ENCODE data around the gene SFXN2. TPM values are rescaled to one million over a fixed set of nuclear protein-coding genes. Genes with fewer than 3 reads are reported as not detected.
"Not testable (repeated sequence)": the region's sequence is repeated elsewhere in the genome, so short reads cannot be mapped to it uniquely, and the experiment has no call there.

Gene SFXN2
- total RNA-seq, 1 donor from 2014 or later: 9.4 TPM

DNA sequence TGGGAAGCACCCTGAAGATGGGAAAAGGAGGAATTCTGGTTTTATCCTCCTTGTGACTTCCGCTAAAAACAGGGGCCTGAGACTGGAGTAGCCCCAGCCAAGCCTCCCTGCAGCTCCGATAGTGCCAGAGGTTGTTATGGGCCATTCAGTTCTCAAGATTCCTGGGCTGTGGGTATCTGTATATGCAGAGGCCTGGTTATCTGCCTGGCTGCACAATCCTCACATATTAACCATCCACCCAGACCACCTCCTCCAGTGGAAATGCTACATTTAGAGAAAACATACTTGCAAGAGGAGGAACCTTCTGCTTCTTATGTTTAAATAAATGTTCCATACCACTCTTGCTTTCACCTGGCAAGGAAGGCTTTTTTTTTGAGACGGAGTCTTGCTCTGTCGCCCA is 34.8 kb upstream of the SFXN2 start:
- no peak for DNase-seq (ENCODE audit: low spot score)

DNA sequence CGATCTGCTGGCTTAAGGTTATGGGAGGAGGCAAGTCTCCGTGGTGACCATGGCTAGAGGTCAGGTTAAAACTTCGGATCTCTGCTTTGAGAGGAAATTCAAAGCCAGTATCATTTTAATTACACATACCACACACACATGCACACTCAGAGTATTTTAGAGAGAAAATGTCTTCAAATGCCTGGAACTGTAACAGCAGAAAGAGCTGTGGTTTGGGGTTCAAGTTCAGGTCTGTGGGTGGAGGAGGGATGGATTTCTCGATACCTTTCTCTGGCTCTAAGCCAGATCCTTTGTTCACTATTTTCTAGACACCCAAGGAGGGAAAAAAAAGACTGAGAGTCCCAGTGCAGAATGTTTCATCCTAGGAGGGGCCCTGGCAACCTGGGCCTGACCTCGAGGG is 32.7 kb upstream of the SFXN2 start:
- no peak for DNase-seq (ENCODE audit: low spot score)

DNA sequence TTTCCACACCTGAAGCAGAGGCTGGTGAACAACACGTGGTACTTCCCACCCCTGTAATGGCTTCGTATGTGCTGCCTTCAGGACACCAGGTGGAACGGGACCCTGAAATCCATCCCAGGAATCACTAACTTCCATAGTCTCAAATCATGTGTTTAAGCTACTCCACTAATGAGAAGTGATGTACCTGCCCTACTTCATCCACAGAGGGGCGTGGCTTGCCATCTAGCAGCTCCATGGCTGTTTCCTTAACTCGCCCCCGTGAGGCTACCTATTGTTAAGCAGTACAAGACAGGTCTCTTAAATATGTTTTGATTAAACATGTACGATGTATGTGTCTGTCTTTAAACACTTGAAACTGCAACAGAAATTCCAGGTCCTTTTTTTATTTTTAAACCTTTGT is 32.0 kb upstream of the SFXN2 start:
- no peak for DNase-seq (ENCODE audit: low spot score)

DNA sequence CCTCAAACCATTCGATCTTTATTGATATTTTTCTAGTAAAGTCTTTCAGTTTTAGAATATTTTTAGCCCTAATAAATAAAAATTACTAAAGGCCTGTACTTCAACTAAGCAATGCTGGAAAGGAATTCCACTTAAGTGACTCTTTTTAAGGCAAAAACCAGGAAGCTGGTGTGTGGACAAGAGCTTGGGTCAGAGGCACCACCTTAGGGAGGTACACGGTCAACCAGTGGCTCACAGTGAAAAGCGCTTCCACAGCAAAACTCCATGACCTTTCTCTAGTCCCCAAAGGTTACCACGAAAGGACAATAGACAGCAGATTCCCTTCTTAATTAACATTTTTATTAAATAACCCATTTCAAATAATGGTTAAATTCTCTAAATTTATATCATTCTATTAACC is 31.5 kb upstream of the SFXN2 start:
- DNase-seq (ENCODE audit: low spot score): no peak

DNA sequence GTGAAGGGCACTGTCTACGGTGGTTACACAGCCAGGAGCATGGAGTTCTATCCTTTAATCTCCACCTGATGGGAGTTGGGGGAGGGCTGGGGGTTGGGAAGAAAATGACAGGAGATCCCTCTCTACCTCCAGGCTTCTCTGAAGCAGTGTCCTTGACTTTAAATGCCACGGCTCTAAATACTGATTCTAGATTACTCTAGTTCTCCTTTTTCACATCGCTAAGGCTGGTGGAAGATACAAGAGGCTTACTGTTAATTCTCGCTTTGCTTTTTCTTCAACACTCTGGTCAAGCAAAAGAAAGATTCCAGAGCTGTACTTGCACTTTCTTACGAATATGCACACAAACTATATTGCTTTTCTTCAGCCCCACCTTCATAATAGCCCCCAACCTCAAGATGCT is 30.7 kb upstream of the SFXN2 start:
- no peak for DNase-seq (ENCODE audit: low spot score)

DNA sequence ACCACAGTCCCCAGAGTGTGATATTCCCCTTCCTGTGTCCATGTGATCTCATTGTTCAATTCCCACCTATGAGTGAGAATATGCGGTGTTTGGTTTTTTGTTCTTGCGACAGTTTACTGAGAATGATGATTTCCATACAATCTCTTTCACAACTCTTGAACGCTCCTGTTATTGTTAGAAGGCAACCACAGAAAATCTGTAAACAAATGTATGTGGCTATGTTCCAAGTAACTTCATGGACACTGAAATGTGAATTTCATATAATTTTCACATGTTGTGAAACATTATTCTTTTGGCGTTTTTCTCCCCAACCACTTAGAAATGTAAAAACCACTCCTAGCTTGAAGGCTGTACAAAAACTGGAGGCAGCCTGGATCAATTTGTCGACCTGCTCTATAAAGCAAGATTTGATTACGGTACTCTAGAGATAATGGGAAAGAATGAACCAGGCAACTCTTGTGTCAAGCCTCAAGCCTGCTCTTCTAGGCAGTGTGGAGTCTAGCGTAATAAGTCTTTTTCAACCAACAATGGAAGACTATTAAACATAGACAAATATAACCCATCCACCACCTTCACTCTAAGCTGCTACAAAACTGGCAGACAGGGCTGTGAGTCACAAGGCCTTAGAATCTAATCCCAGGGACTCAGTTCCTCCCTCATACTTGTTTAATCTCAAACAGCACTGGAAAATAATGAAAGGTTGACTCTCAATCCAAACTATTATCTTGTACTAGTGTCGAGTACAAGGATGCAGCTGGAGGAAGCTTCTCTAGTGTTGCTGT is 23.0 kb upstream of the SFXN2 start:
- peak; percentile 82 for DNase-seq (ENCODE audit: low spot score)

DNA sequence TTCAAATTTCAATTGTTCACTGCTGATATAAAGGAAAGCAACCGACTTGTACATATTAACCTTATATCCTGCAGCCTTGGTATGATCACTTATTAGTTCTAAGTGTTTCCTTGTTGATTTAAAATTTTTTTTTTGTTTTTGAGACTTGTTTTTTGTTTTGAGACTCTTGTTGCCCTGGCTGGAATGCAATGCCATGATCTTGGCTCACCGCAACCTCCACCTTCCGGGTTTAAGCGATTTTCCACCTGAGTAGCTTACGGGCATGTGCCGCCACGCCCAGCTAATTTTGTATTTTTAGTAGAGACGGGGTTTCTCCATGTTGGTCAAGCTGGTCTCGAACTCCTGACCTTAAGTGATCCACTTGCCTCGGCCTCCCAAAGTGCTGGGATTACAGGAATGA is 19.0 kb upstream of the SFXN2 start:
- DNase-seq (ENCODE audit: low spot score): not testable (repeated sequence)

DNA sequence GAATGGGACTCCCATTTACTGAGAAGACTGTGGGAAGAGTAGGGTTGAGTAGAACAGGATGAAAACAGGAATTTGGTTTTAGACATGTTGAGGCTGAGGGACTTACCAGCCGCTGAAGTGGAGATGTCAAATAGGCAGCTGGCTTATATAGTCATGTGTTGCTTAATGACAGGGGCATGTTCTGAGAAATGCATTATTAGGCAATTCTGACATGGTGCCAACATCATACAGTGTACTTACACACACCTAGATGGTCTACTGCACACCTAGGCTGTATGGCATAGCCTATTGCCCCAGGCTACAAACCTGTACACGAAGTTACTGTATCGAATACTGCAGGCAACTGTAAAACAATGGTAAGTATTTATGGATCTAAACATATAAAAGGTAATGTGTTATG is 17.7 kb upstream of the SFXN2 start:
- DNase-seq (ENCODE audit: low spot score): no peak

DNA sequence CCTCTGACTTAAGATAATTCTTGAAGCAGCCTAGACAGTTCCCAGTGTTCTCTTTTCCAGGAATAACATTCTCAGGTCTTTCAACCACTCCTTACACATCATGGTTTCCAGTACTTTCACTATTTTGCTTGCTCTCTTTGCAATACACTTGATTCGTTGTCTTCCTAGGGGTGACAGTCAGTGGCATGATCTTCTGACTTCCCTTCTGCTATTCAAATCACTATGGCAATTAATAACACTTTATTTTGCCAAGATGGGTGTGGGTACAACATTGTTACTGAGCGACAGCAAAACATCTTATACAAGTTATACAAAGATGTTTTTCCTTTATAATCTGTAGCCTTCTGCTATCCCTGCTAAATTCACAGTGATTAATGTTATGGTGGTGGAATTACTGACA is 15.5 kb upstream of the SFXN2 start:
- DNase-seq (ENCODE audit: low spot score): no peak

DNA sequence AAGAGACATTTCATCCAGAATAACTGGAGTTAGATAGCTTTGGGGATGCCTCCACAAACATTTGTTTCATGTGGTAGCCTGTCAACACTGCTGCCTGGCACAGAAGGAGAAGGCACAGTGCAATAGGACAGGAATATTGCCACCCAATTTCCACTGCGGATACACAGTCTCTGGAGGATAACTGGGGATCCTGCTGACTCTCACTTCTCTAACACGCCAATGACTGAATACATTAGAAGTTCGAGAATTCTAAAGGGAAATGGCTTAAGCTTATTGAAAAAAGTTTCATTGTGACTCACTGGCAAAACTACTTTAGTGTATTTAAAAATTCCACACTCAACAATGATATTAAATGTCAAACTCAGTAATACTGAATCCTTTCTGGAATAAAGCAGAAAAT is 13.2 kb upstream of the SFXN2 start:
- no peak for DNase-seq (ENCODE audit: low spot score)

DNA sequence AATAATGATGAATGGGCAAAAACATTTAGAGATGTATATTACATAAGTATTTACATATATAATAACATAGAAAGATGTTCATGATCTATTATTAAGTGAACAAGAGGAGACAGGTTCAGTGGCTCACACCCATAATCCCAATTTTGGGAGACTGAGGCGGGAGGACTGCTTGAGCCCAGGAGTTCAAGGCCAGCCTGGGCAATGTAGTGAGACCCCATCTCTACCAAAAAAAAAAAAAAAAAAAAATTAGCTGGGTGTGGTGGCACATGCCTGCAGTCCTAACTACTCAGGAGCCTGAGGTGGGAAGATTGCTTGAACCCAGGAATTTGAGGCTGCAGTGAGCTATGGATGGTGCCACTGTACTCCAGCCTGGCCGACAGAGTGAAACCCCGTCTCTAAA is 12.6 kb upstream of the SFXN2 start:
- no peak for DNase-seq (ENCODE audit: low spot score)

DNA sequence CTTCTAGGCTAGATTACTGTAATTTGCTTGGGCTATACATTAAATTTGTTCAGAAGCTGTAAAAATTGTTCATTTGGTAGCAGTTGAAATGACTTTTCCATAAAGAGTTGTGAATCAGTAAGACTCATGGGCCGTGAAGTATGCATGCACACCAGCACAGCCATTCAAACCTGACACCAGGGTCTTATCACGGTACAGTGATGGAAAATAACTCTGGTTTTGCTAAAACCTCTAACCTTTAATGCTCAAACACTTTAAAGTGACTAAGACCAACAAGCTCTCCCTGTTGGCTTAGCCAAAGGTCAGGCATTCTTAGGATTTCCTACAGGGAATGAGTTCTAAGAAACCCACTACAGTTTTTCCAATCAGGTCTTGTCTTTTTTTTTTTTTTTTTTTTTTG is 11.7 kb upstream of the SFXN2 start:
- no peak for DNase-seq (ENCODE audit: low spot score)

DNA sequence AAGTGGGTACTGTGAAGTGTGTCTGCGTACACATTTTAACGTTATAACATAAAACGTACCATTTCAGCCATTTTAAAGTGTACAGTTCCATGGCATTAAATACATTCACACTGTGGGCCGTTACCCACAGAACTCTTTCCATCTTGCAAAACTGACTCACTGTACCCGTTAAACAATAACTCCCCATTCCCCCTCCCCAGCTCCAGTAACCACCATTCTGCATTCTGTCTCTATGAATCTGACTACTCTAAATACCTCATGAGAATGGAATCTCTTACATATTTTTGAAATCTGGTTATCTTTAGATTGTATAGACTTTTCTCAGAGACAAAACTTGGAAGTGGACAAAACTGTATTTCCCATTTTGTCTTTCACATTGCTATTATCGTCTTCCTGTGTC is 9.5 kb upstream of the SFXN2 start:
- DNase-seq (ENCODE audit: low spot score): no peak

DNA sequence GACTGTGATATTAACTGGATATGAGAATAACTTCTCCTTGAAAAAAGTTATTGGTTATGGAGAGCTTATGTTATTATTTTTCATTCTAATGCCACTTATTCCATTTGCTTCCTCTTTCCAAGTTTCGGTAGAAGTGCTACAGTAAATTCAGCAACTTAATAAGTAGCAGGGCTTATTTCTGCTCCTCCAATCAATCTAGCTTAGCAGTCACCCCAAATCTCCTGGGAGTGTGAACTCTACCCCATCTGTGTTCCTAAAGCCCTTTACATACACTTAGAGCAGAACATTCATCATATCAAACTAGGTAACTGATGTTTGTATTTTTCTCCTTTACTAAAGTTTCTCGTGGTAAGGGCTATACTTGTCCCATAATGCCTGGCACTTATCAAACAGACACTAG is 8.9 kb upstream of the SFXN2 start:
- no peak for DNase-seq (ENCODE audit: low spot score)

DNA sequence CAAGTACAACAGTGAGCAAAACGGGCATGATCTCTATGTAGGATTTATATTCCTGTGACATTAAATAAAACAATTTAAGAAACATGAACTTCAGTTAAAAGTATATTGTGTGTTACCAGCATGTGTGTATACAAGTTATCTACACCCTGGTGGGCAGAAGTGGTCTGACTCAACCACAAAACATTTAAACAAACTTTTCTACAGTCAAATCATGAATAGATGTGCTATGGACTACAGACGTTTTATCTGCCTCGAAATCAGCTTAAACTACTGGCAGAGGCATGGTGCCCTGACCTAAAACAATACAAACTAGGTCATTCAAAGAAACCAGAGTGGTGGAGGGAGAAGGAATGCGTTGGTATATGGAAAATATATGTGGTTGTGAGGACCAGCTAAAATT is 3.8 kb upstream of the SFXN2 start:
- peak; percentile 44 for DNase-seq (ENCODE audit: low spot score)

DNA sequence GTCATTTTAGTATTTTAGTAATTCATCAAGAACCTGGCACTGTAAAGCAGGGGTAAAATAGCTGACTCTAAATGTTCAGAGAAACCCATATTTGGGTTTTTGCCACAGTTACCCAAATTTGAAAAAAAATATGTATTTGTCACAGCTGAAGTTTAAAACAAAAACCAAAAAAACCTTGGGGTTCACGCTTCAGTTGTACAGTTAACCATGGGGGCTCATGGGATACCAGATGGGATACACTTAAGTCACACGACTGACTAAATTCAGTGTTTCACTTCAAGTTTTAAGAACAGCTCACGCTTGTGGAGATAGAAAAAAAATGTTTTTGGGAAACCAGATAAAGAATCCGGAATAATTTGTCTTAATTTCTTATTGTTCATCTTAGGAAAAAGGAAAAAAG is 2.3 kb upstream of the SFXN2 start:
- no peak for DNase-seq (ENCODE audit: low spot score)

DNA sequence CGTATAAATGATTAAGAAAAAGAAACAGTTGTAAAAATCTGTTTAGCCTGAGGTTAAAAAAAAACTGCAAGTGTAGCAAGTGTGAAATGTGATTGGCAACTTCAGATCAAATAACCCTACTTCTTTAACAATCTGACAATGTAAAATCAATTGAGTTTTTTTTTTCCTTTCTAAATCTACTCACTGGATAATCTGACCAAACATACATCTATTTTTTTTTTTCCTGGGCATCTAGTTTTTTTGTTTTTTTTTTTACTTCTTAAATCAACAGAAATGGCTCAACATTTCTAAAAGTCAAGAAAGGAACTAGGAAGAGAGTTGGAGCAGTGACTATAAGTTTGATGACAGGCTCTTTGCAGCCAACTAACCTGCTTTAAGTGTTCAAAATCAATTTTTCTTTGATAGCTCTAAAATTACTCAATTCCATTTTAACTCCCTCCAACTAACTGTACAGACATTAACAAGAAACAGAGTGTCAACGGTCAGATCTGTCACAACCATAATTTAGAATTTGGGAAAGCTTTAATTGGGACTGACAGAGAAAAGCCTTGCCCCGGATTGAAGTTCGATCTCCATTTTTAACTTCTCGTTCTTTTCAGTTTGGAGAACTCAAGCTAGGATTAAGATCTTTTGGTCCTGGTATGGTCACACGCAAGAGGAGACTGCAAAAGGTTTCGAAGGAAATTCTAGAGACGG is 1.4 kb upstream of the SFXN2 start:
- no peak for DNase-seq (ENCODE audit: low spot score)

DNA sequence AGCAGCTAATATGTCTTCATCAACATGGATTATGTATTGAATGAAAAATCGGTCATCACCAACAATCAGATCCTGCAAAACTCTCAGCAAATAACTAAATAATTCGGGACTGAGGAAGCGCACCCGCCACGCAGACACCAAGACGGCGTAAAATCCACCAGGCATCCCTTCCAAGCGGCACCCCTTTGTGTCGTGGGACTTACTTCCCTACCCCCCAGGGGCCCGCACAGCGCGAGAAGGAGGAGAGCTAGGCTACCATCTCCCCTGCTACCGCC is 960 bp upstream of the SFXN2 start:
- no peak for DNase-seq (ENCODE audit: low spot score)

DNA sequence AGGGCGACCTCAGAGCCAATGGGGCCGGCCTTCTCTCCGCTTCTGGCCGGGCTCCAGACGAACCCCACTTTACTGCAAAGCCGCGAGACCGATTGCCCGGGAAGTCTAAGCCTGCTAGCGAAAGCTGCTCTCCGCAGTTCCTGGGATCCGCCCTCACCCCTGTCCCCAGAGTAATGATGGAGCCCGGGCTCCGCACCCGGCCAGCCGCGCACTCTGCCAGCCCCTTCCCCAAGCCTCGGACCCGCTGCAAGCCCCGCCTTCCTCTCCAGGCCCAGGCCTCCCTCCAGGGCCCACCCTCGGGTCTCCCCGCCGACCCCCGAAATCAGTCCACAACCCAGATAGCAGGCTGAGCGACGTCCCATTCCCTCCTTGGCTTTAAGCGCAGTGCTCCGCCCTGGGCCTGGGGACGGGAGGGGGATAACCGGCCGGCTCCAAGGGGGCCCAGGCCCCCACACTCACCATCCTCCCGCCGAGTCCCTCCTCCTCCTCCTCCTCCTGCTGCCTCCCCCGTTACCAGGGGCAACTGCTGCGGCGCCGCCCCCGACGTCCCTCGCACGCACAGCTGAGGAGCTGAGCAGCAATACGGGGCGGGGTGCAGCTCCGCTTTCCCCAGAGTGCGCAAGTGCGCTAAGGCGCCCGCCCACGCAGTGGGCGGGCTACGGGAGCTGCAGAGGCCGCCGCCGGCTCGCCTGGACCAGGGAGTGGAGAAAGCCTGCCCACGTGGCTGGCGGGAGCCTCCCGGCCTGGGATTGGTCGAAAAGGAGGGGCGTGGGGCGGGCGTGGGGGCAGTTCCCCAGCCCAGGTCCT is 419 bp upstream of the SFXN2 start, which contains the start of gene ARL3:
TSS of gene ARL3 (minus strand) at position 584 of the 807 bp plus-strand sequence. CDS start at position 462, 122 bp downstream.
- DNase-seq (ENCODE audit: low spot score): peak; percentile 100

DNA sequence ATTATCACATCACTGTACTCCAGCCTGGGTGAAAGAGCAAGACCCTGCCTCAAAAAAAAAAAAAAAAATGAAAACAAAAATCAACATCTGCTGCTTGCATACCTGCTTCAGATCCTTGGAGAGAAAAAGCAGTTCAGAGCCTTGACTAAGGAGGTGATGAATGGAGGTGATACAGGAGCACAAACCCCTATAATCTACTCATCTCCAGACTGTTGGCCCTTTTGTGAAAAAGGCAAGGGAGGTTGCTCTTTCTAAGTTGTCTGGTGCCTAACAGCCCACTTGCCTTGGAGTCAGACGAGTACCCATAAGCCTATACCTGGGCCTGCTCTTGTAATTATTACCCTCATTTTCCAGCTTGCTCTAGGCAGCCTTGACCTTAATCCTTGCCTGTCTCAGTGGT is 1.4 kb downstream of the SFXN2 start:
- no peak for DNase-seq (ENCODE audit: low spot score)

DNA sequence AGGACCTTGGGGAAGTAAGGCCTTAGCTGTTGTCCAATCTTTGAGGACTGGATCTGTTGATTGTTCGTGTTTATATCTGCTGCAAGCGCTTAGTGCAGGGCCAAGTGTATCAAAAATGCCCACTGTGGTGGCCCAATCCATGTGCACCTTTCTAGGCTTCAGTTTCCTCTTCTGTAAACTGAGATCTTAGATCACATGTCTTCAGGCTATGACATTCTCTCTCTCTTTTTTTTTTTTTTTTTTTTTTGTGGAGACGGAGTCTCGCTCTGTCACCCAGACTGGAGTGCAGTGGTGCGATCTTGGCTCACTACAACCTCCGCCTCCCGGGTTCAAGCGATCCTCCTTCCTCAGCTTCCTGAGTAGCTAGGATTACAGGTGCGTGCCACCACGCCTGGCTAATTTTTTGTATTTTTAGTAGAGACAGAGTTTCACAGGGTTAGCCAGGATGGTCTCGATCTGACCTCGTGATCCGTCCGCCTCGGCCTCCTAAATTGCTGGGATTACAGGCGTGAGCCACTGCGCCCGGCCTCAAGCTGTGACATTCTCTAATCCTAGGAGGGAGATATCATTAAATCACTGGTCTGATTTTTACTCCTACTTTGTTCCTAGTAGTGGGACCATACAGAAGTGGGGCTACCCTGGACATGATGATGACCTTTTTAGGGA is 2.6 kb downstream of the SFXN2 start:
- not testable (repeated sequence) for DNase-seq (ENCODE audit: low spot score)

DNA sequence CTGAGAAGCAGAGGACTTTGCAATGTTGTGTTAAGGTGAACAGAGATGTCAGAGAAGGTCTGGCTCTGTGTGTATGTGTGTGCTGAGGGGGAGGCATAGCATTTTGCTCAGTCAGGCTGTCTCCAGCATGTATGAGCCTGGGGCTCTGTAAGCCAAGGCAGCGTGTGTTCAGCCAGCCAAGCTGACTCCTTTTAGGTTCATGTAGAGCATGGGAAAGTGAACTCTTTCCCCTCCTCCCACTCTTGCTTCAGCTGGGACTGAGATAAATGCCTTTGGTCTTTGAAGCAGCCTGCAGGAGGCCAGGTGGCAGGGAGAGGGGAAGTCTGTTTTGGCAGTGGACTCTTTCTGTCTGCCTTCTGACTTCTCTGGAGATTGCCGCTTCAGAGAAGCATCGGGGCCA is 3.8 kb downstream of the SFXN2 start:
- peak; percentile 79 for DNase-seq (ENCODE audit: low spot score)
